ENCODE data around the gene EML6. TPM values are rescaled to one million over a fixed set of nuclear protein-coding genes. Genes with fewer than 3 reads are reported as not detected.

The EML6 gene
- total and polyA plus RNA-seq, 2 of the 13 experiments (the other 11 are each of a cell fraction or from before 2014, with no cell fraction given), result 17.2 to 32.4 TPM

- TF ChIP-seq YEATS4 (CRISPR knock-in tag; IDR thresholded peaks at IDR 0.05; ENCODE audit: borderline replicate concordance) (0 out of 2 replicates have a peak, but pooled peaks have one; percentile 21), FOXP4 (CRISPR knock-in tag; IDR thresholded peaks at IDR 0.05) (0 out of 2 replicates have a peak, but pooled peaks have one; percentile 13), ZNF280B (CRISPR knock-in tag; IDR thresholded peaks at IDR 0.05; ENCODE audit: borderline replicate concordance) (no peak), PRMT3 (CRISPR knock-in tag; IDR thresholded peaks at IDR 0.05; ENCODE audit: borderline replicate concordance, low read depth) (no peak), TBX2 (CRISPR knock-in tag; IDR thresholded peaks at IDR 0.05; ENCODE audit: borderline replicate concordance) (no peak), ZFY (CRISPR knock-in tag; IDR thresholded peaks at IDR 0.05) (0 out of 2 replicates have a peak, but pooled peaks have one; percentile 35), FOXO1 (CRISPR knock-in tag; IDR thresholded peaks at IDR 0.05) (no peak), NKX3-1 (CRISPR knock-in tag; IDR thresholded peaks at IDR 0.05) (0 out of 2 replicates have a peak, but pooled peaks have one; percentile 57), ZNF792 (CRISPR knock-in tag; IDR thresholded peaks at IDR 0.05) (no peak), ZNF644 (CRISPR knock-in tag; IDR thresholded peaks at IDR 0.05; ENCODE audit: low read depth) (no peak), PAXIP1 (CRISPR knock-in tag; conservative IDR thresholded peaks at IDR 0.05) (peak; percentile 60; the same call in 1 of the 2 replicates)
Observed at GRCh38 chr2:54706622-54707021, 16.8 kb upstream of the EML6 start (continued).
